Aorta (tissue), 5 donors: ENCODE data around the gene PTN. TPM values are rescaled to one million over a fixed set of nuclear protein-coding genes. Genes with fewer than 3 reads are reported as not detected.

ENCODE experiments used
- ATAC-seq: fragments of 200-7000 bp; cut with Tn5 transposase; one replicate; pipeline ENCODE4 v1.9.1; 2022; ENCODE audit warnings: moderate library complexity; ENCODE audit not compliant: low FRiP score
- DNase-seq, 2 donors: peaks; one replicate each; pipeline ENCODE4 v3.0.0-alpha.2; 2020
- H3K27ac ChIP-seq, 2 donors: one replicate each; pipeline ENCODE4 v1.5.1; 2013; ENCODE audit warnings: low read length in 2 of 2, mild to moderate bottlenecking in 2 of 2, moderate library complexity in 2 of 2, control low read depth in 1 of 2, inconsistent platforms in 1 of 2, low read depth in 1 of 2
- H3K27me3 ChIP-seq, 2 donors: one replicate each; pipeline ENCODE4 v1.6.1; 2013; ENCODE audit warnings: control low read depth in 1 of 2, low read length in 1 of 2, mild to moderate bottlenecking in 1 of 2, moderate library complexity in 1 of 2; ENCODE audit not compliant: insufficient read depth in 2 of 2, control insufficient read depth in 1 of 2
- H3K36me3 ChIP-seq, 2 donors: one replicate each; pipeline ENCODE4 v1.6.1; 2013; ENCODE audit warnings: control low read depth in 1 of 2, low read length in 1 of 2, mild to moderate bottlenecking in 1 of 2; ENCODE audit not compliant: insufficient read depth in 2 of 2, control insufficient read depth in 1 of 2
- H3K4me1 ChIP-seq, 2 donors: one replicate each; pipeline ENCODE4 v1.6.1; 2013; ENCODE audit warnings: low read length in 2 of 2, control low read depth in 1 of 2, mild to moderate bottlenecking in 1 of 2, moderate library complexity in 1 of 2; ENCODE audit not compliant: insufficient read depth in 2 of 2, control insufficient read depth in 1 of 2
- H3K4me3 ChIP-seq, 2 donors: one replicate each; pipeline ENCODE4 v1.5.1; 2013; ENCODE audit warnings: low read length in 2 of 2, control low read depth in 1 of 2, mild to moderate bottlenecking in 1 of 2
- H3K9me3 ChIP-seq: one replicate; pipeline ENCODE4 v1.6.1; 2013; ENCODE audit warnings: mild to moderate bottlenecking, low read length; ENCODE audit not compliant: control insufficient read depth
- WGBS, 2 donors: extraction: QIAGEN DNeasy Blood & Tissue Kit; methylation state at CpG; one replicate each; pipeline ENCODE4 v1.1.7; 2013; 5-methylcytosine and 5-hydroxymethylcytosine counted together
- intact Hi-C, 2 donors: fragments of 100-400 bp; cut with DNase I; formaldehyde crosslinking; loops; one replicate each; pipeline versions ENCODE4 v1.14.2 to v1.15.0; 2022
- polyA plus RNA-seq, 2 donors: library from polyadenylated mRNA; stranded (reverse); fragments of 200-250 nt; gene quantifications; one replicate each; pipeline ENCODE4 v1.2.3, GENCODE V29; 2013
- total RNA-seq, 2 donors: library from RNA; stranded (reverse); fragmentation: NEBNext Ultra II Directional; extraction: Animal tissue kit (Norgen Biotek cat#: 25700); gene quantifications; one replicate each; pipeline ENCODE4 v1.2.1, GENCODE V29; 2021
- donor health status: healthy with polysubstance abuse.
- donor health status: Bipolar disorder and iron deficiency.
- donor health status: DM: no; HTN: no; CAD: no.
- donor health status: DM: no; HTN: no; CAD: no.
- donor health status: DM: yes; HTN: yes; CAD: no.

The PTN gene
- total and polyA plus RNA-seq, 4 donors = 3.2 to 36.4 (median 12.0) TPM

DNA sequence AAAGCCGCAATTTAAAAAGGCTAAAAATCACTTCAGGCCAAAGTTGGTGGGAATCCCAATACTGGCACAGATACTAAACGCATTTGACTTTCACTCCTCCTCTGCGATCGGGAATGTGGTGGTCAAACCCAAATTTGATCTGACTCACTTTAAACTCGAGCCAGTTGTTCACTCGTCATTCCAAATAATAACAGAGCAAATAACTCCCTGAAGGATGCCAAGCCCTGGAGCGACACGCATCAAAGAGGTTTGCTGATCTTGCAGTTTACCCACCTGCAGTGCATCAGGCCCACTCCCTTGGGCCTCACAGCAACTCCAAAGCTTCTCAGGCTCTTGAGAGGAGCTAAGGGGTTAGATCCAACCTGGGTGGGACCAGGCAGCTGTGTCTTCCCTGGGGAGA lies 12.2 kb downstream of the PTN start:
- H3K36me3 ChIP-seq = no peaks in the 10 kb centered on the region
- DNase-seq (no peak), ATAC-seq (no peak)
- intact Hi-C loops = no loop called here
- H3K4me3 ChIP-seq = no peak overlapping the region
- 30 to 75% methylated on average over 8 of the region's 8 CpGs for WGBS, 2 donors
- H3K27me3 ChIP-seq = no peaks in the 10 kb centered on the region
- H3K9me3 ChIP-seq = no peaks in the 10 kb centered on the region
- no peak overlapping the region for H3K27ac ChIP-seq
- H3K4me1 ChIP-seq = no peaks in the 10 kb centered on the region

DNA sequence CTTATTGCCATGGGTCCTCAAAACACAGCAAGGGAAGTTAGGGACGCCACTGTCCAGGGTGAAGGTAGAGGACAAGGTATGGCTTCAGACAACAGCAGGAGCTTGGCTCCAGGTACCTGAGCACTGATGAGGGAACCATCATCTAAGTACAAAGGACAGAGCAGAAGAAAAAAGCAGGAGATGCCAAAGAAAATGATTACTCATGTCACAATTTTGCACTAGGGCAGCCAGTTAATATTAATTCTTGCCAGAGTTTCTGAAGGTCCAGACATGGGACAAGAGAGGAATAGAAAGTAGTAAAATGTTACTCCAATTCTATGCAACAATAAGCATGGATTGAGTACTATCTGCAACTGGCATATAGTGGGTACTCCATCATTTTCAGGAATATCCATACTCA lies 14.1 kb downstream of the PTN start:
- ATAC-seq (no peak), DNase-seq (no peak)
- Histone ChIP-seq H3K4me3 (no peak overlapping the region), H3K36me3 (no peaks in the 10 kb centered on the region), H3K27me3 (no peaks in the 10 kb centered on the region), H3K4me1 (no peaks in the 10 kb centered on the region), H3K27ac (no peak overlapping the region), H3K9me3 (no peaks in the 10 kb centered on the region)
- 33 to 46% methylated on average over 1 of the region's 1 CpG for WGBS, 2 donors
- intact Hi-C loops = no loop called here

DNA sequence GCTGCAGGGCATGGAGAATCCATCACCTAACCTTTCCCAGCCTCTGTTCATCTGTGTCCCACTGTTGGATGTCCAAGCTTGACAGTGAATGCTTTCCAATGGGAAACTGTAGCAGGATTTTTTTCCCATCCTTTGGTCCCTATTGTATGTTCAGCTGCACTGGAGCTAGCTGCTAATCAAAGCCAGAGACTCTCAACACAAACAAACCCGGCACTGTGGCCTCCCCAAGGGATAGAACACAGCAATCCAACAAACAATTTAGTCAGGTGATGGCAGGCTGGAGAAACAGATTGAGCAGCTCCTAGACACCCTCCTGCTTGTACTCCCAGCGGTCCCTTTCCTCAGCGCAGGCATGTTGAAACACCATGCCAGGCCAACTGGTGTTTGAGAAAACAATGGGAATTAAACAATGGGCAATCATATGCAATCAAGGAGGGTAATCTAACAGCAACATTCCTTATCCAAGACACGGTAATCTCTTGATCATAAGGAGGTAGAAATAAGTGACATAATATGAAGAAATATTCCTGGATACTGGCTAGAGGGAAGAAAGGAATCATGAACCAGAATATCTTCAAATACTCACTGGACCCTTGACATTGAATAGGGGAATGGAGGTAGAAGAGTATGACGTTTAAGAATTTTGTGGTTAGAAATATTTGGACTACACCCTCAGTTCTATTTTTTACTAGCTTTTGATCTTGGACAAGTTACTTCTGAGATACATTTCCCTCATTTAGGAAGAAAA lies 15.0 kb downstream of the PTN start:
- no peaks in the 10 kb centered on the region for H3K27me3 ChIP-seq
- H3K27ac ChIP-seq = no peak overlapping the region
- no peak for DNase-seq
- H3K9me3 ChIP-seq = no peaks in the 10 kb centered on the region
- intact Hi-C loops = no loop called here
- WGBS, 2 donors = 30 to 54% methylated on average over 5 of the region's 5 CpGs
- no peak for ATAC-seq
- no peaks in the 10 kb centered on the region for H3K4me1 ChIP-seq
- no peak overlapping the region for H3K4me3 ChIP-seq
- H3K36me3 ChIP-seq = no peaks in the 10 kb centered on the region

DNA sequence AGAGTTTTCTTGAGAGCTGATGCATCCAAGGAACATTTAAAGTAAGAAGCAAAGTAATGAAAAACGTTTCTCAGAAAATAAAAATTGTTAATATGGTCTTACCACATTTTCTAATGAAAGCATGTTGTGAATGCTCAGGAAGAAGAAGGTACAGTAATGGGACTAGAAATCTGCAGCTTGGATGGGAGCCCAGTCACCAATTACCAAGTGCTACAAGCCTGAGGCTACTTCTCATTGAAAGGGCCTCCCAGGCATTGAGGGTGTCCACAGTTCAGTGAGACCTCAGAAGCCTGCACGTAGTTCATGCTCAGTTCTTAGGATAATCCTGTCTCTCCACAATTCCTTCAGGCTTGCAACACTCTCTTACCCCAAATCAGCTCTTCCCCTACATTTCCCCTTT lies 17.6 kb downstream of the PTN start:
- Histone ChIP-seq H3K9me3 (no peaks in the 10 kb centered on the region), H3K4me1 (no peaks in the 10 kb centered on the region), H3K36me3 (no peaks in the 10 kb centered on the region), H3K4me3 (no peak overlapping the region), H3K27me3 (no peaks in the 10 kb centered on the region), H3K27ac (no peak overlapping the region)
- DNase-seq (no peak), ATAC-seq (no peak)
- 37 to 41% methylated on average over 2 of the region's 2 CpGs for WGBS, 2 donors
- intact Hi-C loops = no loop called here

DNA sequence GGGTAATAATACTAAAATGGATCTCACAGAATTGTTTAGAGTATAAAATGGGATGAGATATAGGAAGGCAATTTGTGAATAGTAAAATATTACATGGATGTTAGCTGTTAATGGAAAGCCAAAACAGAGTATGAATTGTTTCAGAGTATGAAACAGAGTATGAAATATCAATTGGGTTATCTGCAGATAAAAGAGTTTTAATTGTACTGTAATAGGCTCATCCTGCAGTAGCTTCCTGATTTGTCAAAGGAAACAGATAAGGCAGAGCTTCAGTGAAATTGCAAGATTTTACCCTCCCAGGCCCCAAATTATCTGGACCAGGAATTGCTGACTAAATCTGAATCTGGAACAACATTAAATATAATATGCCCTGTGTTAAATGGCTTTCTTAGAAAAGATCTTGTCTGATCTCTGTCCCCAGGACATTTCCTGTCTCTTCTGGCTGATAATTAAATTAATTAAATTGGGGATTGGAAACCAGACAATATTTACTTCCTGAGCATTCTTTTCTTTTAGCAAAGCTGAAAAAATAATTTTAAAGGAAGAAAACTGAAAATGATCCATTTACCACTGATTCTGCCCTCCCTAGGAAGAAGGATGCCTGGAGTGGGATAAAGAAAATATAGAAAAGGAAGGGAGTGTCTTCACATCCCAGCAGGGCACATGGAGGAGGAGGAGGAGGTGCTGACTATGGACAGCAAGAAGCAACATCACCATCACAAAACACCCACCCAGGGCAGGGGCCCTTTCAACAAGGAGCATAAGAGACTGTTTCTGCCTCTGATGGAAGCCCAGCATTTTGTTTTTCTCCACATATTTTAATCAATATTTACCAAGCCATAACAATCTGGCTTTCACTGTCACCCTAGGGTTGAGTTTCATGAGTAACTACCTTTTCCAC lies 18.5 kb downstream of the PTN start:
- DNase-seq = no peak
- Histone ChIP-seq H3K36me3 (no peaks in the 10 kb centered on the region), H3K27me3 (no peaks in the 10 kb centered on the region), H3K4me1 (no peaks in the 10 kb centered on the region), H3K9me3 (no peaks in the 10 kb centered on the region), H3K4me3 (no peak overlapping the region), H3K27ac (no peak overlapping the region)
- no peak for ATAC-seq
- intact Hi-C loops = no loop called here

DNA sequence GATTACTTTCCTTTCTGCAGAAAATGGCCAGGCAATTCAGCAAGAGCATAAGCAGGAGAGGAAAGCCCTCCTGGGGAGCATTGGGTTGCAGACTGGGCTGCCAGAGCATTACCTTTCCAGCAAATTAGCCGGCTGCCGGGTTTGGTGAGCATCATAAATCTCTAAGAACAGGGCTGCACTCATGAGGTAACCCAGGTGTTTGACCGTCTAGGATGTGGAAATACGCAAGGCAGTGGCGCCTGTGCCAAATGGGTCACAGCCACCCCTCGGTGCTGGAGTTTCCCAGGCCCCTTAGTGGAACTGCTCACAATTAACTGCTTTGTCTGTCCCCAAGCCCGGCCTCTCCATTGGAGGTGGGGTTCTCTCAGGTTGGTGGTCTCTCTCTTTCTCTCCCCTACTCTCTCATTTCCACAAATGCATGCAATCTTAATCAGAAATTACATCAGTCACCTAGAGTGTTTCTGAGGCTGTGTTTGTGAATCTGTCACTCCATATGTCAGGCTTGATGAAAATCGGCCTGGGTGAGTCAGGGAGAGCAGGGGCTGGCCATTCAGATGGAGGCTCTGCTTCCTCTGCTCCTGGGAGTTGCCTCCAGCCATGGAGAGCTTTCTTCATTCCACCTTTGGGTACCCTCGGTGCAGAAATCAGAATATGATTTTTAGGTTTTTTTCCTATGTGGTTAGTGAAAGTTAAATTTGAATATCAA lies 26.7 kb downstream of the PTN start:
- Histone ChIP-seq H3K9me3 (no peaks in the 10 kb centered on the region), H3K27ac (no peak overlapping the region), H3K36me3 (no peaks in the 10 kb centered on the region), H3K4me3 (no peak overlapping the region), H3K4me1 (no peaks in the 10 kb centered on the region), H3K27me3 (no peaks in the 10 kb centered on the region)
- WGBS, 2 donors = 85 to 90% methylated on average over 9 of the region's 9 CpGs
- DNase-seq (no peak), ATAC-seq (no peak)
- intact Hi-C loops = no loop called here

DNA sequence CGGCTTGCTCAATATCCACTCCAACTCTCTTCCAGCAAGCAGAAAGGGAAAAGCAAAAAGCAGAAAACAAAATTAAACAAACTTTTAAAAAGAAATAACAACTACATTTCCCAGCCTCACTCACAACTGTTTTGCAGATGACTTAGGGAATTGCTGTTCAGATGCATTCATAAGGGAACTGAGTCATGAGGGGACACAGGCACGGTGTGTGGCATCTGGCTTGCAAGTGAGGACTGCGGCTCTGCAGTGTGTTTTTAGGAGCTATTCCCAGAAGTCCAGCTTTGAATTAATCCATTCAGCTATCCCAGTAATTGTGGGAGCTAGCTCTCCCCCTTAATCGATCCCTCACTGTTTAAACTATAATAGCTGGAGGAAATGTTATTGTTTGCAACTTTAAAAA lies 30.3 kb downstream of the PTN start:
- Histone ChIP-seq H3K4me3 (no peak overlapping the region), H3K36me3 (no peaks in the 10 kb centered on the region), H3K27ac (no peak overlapping the region), H3K9me3 (no peaks in the 10 kb centered on the region), H3K4me1 (no peaks in the 10 kb centered on the region), H3K27me3 (no peaks in the 10 kb centered on the region)
- 18 to 21% methylated on average over 4 of the region's 4 CpGs for WGBS, 2 donors
- no peak for DNase-seq
- ATAC-seq = no peak
- intact Hi-C loops = no loop called here

DNA sequence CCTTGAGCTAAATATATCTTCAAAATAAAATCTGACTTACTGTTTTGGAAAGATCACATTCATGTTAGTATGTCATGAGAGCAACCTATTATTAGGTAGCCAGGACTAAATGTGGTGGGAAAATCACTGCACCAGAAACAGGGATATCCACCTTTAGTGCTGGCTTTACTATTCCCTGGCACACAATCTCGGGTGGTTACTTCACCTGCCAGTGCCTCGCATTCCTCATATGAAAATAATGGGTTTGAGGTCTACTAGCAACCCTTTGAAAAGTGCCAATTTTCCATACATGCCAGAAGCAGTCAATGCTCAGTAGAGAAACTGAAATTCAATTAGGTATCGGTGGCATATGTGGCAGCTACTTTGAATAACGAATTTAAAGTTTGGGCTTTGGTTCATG lies 36.8 kb downstream of the PTN start:
- intact Hi-C loops = no loop called here
- DNase-seq = no peak
- no peaks in the 10 kb centered on the region for H3K9me3 ChIP-seq
- no peaks in the 10 kb centered on the region for H3K36me3 ChIP-seq
- no peak for ATAC-seq
- no peaks in the 10 kb centered on the region for H3K27me3 ChIP-seq
- H3K4me3 ChIP-seq = no peak overlapping the region
- no peak overlapping the region for H3K27ac ChIP-seq
- H3K4me1 ChIP-seq = no peaks in the 10 kb centered on the region
- WGBS, 2 donors = 65% methylated on average over 4 of the region's 4 CpGs
